Measurements from ENCODE around the gene AP3B1.

The AP3B1 gene

GRCh38 chr5:78001197-78001596 is 293.3 kb downstream of the AP3B1 start:
- no peaks in the 10 kb centered on the region for H3K9me3 ChIP-seq (ENCODE audit: insufficient read depth, low read length, severe bottlenecking)
- H3K4me2 ChIP-seq (ENCODE audit: insufficient read depth, low read length): no peak overlapping the region
- H3K27ac ChIP-seq (ENCODE audit: low read length): no peak overlapping the region
- H3K4me1 ChIP-seq (ENCODE audit: insufficient read depth, low read length): no peaks in the 10 kb centered on the region
- no peaks in the 10 kb centered on the region for H3K27me3 ChIP-seq (ENCODE audit: insufficient read depth, low read length, poor library complexity)
- TF ChIP-seq CTCF (IDR thresholded peaks at IDR 0.05; ENCODE audit: borderline replicate concordance, extremely low read depth, low read length, poor library complexity, severe bottlenecking) (no peak), EZH2 (IDR thresholded peaks at IDR 0.05; ENCODE audit: borderline replicate concordance, low read depth, low read length, severe bottlenecking) (no peak)
- peaks cover 19% of the 10 kb centered on the region for H3K36me3 ChIP-seq (ENCODE audit: insufficient read depth, low read length)
- H3K79me2 ChIP-seq (ENCODE audit: insufficient read depth, low read length): no peaks in the 10 kb centered on the region
- no peak overlapping the region for H3K4me3 ChIP-seq (ENCODE audit: low read depth in 1 of 2, low read length in 2 of 2)
- ATAC-seq (ENCODE audit: insufficient read depth, low read depth): no peak
- H3K9ac ChIP-seq (ENCODE audit: low read depth, low read length): no peak overlapping the region
- H2AFZ ChIP-seq (ENCODE audit: low read depth, low read length): no peak overlapping the region
- no peaks in the 10 kb centered on the region for H4K20me1 ChIP-seq (ENCODE audit: insufficient read depth, low read length)
- DNase-seq: no peak

DNA sequence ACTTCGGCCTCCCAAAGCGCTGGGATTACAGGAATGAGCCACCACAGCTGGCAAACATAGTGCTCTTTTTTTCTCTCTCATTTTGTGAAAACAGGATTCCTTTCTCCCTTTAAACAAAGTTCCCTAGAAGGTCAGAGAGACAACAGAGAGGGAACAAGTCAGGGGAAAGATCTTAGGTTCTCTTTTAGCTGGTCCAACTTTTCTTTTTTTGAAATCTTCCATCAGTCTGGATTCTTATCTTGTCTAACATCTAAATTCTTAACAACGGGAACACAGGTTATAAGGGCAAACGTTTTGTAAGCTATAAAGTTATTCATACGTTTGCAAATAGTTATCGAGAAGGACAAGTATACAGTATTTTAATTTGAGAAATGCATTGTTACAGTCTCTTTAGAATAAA is 294.3 kb downstream of the AP3B1 start:
- Histone ChIP-seq H3K36me3 (ENCODE audit: insufficient read depth, low read length) (peaks cover 19% of the 10 kb centered on the region), H3K9me3 (ENCODE audit: insufficient read depth, low read length, severe bottlenecking) (no peaks in the 10 kb centered on the region), H3K4me2 (ENCODE audit: insufficient read depth, low read length) (no peak overlapping the region), H2AFZ (ENCODE audit: low read depth, low read length) (no peak overlapping the region), H3K9ac (ENCODE audit: low read depth, low read length) (no peak overlapping the region), H3K4me1 (ENCODE audit: insufficient read depth, low read length) (no peaks in the 10 kb centered on the region), H4K20me1 (ENCODE audit: insufficient read depth, low read length) (no peaks in the 10 kb centered on the region), H3K79me2 (ENCODE audit: insufficient read depth, low read length) (no peaks in the 10 kb centered on the region), H3K27ac (ENCODE audit: low read length) (no peak overlapping the region), H3K27me3 (ENCODE audit: insufficient read depth, low read length, poor library complexity) (no peaks in the 10 kb centered on the region), H3K4me3 (ENCODE audit: low read depth in 1 of 2, low read length in 2 of 2) (no peak overlapping the region)
- no peak for DNase-seq
- no peak for TF ChIP-seq EZH2 (IDR thresholded peaks at IDR 0.05; ENCODE audit: borderline replicate concordance, low read depth, low read length, severe bottlenecking)
- no peak for ATAC-seq (ENCODE audit: insufficient read depth, low read depth)

- no peak for ATAC-seq (ENCODE audit: insufficient read depth, low read depth)
- TF ChIP-seq CTCF (IDR thresholded peaks at IDR 0.05; ENCODE audit: borderline replicate concordance, extremely low read depth, low read length, poor library complexity, severe bottlenecking): no peak
- no peak for TF ChIP-seq EZH2 (IDR thresholded peaks at IDR 0.05; ENCODE audit: borderline replicate concordance, low read depth, low read length, severe bottlenecking)
- H3K4me2 ChIP-seq (ENCODE audit: insufficient read depth, low read length): no peak overlapping the region
These were observed 295.1 kb downstream of the AP3B1 start for GRCh38 chr5:77999399-77999798.

DNA sequence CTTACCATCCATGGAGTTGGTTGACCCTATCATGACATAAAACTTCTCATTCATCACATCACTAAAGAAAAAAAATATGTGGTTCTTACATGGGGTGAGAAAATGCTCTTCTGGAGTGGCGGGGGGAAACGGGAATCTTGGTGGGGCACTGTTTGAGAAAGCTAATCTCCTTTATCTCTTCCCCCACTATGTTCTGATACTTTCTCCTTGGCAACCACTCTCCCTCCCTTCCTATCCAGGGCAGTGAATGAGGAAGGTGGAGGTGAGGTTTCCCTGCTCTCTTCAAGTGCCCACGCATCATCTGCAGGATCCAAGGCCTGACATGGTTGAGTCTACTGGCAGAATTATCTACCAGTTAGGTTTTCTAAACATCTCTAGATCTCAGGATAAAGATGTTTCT is 297.6 kb downstream of the AP3B1 start:
- H3K9ac ChIP-seq (ENCODE audit: low read depth, low read length): no peak overlapping the region

More at GRCh38 chr5:77999399-77999798, 295.1 kb downstream of the AP3B1 start:
- Histone ChIP-seq H3K4me1 (ENCODE audit: insufficient read depth, low read length) (no peaks in the 10 kb centered on the region), H3K27me3 (ENCODE audit: insufficient read depth, low read length, poor library complexity) (no peaks in the 10 kb centered on the region), H3K9me3 (ENCODE audit: insufficient read depth, low read length, severe bottlenecking) (no peaks in the 10 kb centered on the region), H2AFZ (ENCODE audit: low read depth, low read length) (no peak overlapping the region), H4K20me1 (ENCODE audit: insufficient read depth, low read length) (no peaks in the 10 kb centered on the region), H3K27ac (ENCODE audit: low read length) (no peak overlapping the region), H3K4me3 (ENCODE audit: low read depth in 1 of 2, low read length in 2 of 2) (no peak overlapping the region), H3K9ac (ENCODE audit: low read depth, low read length) (no peak overlapping the region), H3K79me2 (ENCODE audit: insufficient read depth, low read length) (no peaks in the 10 kb centered on the region), H3K36me3 (ENCODE audit: insufficient read depth, low read length) (peaks cover 19% of the 10 kb centered on the region)
- no peak for DNase-seq

More for the DNA sequence above, 297.6 kb downstream of the AP3B1 start:
- Histone ChIP-seq H3K27ac (ENCODE audit: low read length) (no peak overlapping the region), H3K9me3 (ENCODE audit: insufficient read depth, low read length, severe bottlenecking) (no peaks in the 10 kb centered on the region), H3K79me2 (ENCODE audit: insufficient read depth, low read length) (no peaks in the 10 kb centered on the region), H3K27me3 (ENCODE audit: insufficient read depth, low read length, poor library complexity) (no peaks in the 10 kb centered on the region), H2AFZ (ENCODE audit: low read depth, low read length) (no peak overlapping the region), H4K20me1 (ENCODE audit: insufficient read depth, low read length) (no peaks in the 10 kb centered on the region), H3K36me3 (ENCODE audit: insufficient read depth, low read length) (peaks cover 13% of the 10 kb centered on the region), H3K4me3 (ENCODE audit: low read depth in 1 of 2, low read length in 2 of 2) (no peak overlapping the region), H3K4me1 (ENCODE audit: insufficient read depth, low read length) (no peaks in the 10 kb centered on the region), H3K4me2 (ENCODE audit: insufficient read depth, low read length) (no peak overlapping the region)
- TF ChIP-seq CTCF (IDR thresholded peaks at IDR 0.05; ENCODE audit: borderline replicate concordance, extremely low read depth, low read length, poor library complexity, severe bottlenecking): no peak
- TF ChIP-seq EZH2 (IDR thresholded peaks at IDR 0.05; ENCODE audit: borderline replicate concordance, low read depth, low read length, severe bottlenecking): no peak
- ATAC-seq (ENCODE audit: insufficient read depth, low read depth): no peak
- DNase-seq: no peak
